ENCODE measurements around the gene OTOS. TPM values are rescaled to one million over a fixed set of nuclear protein-coding genes. Genes with fewer than 3 reads are reported as not detected.

The OTOS gene
- total RNA-seq, 2 experiments from 2014 or later, result not detected

GRCh38 chr2:240172071-240172895, 31.8 kb upstream of the OTOS start:
- H3K27ac Mint-ChIP-seq, result no peak overlapping the region
- no peak for ATAC-seq

GRCh38 chr2:240170883-240171282, 30.4 kb upstream of the OTOS start:
- H3K36me3 Mint-ChIP-seq, result no peaks in the 10 kb centered on the region
- CTCF ChIA-PET, result no interaction called here

More at GRCh38 chr2:240172071-240172895, 31.8 kb upstream of the OTOS start:
- Mint-ChIP-seq H3K4me1 (no peaks in the 10 kb centered on the region), H3K9me3 (ENCODE audit: low read depth) (no peaks in the 10 kb centered on the region), H3K4me3 (no peak overlapping the region), H3K36me3 (no peaks in the 10 kb centered on the region), H3K27me3 (peaks cover 29% of the 10 kb centered on the region)
- DNase-seq, result no peak
- CTCF ChIA-PET, result no interaction called here

GRCh38 chr2:240170354-240170735, 29.9 kb upstream of the OTOS start:
- CTCF ChIA-PET, result no interaction called here
- no peaks in the 10 kb centered on the region for H3K36me3 Mint-ChIP-seq
- no peak for ATAC-seq
- peaks cover 13% of the 10 kb centered on the region for H3K27me3 Mint-ChIP-seq
- no peaks in the 10 kb centered on the region for H3K4me1 Mint-ChIP-seq
- DNase-seq, result no peak
- no peak overlapping the region for H3K27ac Mint-ChIP-seq
- H3K9me3 Mint-ChIP-seq (ENCODE audit: low read depth), result no peaks in the 10 kb centered on the region
- H3K4me3 Mint-ChIP-seq, result no peak overlapping the region

More at GRCh38 chr2:240170883-240171282, 30.4 kb upstream of the OTOS start:
- Mint-ChIP-seq H3K4me3 (no peak overlapping the region), H3K4me1 (no peaks in the 10 kb centered on the region), H3K9me3 (ENCODE audit: low read depth) (no peaks in the 10 kb centered on the region), H3K27ac (no peak overlapping the region), H3K27me3 (peaks cover 18% of the 10 kb centered on the region)
- DNase-seq, result no peak
- no peak for ATAC-seq

- no peak overlapping the region for H3K27ac Mint-ChIP-seq
- H3K9me3 Mint-ChIP-seq (ENCODE audit: low read depth), result no peaks in the 10 kb centered on the region
- H3K36me3 Mint-ChIP-seq, result no peaks in the 10 kb centered on the region
- no peaks in the 10 kb centered on the region for H3K4me1 Mint-ChIP-seq
- DNase-seq, result no peak
- no peak overlapping the region for H3K4me3 Mint-ChIP-seq
- CTCF ChIA-PET, result no interaction called here
- H3K27me3 Mint-ChIP-seq, result peaks cover 10% of the 10 kb centered on the region
- no peak for ATAC-seq
Observed at GRCh38 chr2:240169486-240170353, 29.3 kb upstream of the OTOS start.

GRCh38 chr2:240168546-240169361, 28.3 kb upstream of the OTOS start:
- Mint-ChIP-seq H3K27ac (no peak overlapping the region), H3K9me3 (ENCODE audit: low read depth) (peaks cover 8% of the 10 kb centered on the region), H3K36me3 (no peaks in the 10 kb centered on the region), H3K27me3 (peaks cover 4% of the 10 kb centered on the region), H3K4me3 (no peak overlapping the region), H3K4me1 (no peaks in the 10 kb centered on the region)
- no peak for ATAC-seq
- no peak for DNase-seq
- CTCF ChIA-PET, result no interaction called here

GRCh38 chr2:240168041-240168440, 27.6 kb upstream of the OTOS start:
- no peak overlapping the region for H3K27ac Mint-ChIP-seq
- no peak for DNase-seq
- ATAC-seq, result no peak
- CTCF ChIA-PET, result no interaction called here
- no peaks in the 10 kb centered on the region for H3K4me1 Mint-ChIP-seq
- H3K27me3 Mint-ChIP-seq, result no peaks in the 10 kb centered on the region
- H3K4me3 Mint-ChIP-seq, result no peak overlapping the region
- no peaks in the 10 kb centered on the region for H3K36me3 Mint-ChIP-seq
- peaks cover 8% of the 10 kb centered on the region for H3K9me3 Mint-ChIP-seq (ENCODE audit: low read depth)

- no peak overlapping the region for H3K27ac Mint-ChIP-seq
- CTCF ChIA-PET, result no interaction called here
- H3K36me3 Mint-ChIP-seq, result no peaks in the 10 kb centered on the region
- peaks cover 8% of the 10 kb centered on the region for H3K9me3 Mint-ChIP-seq (ENCODE audit: low read depth)
- DNase-seq, result no peak
- no peak overlapping the region for H3K4me3 Mint-ChIP-seq
- H3K4me1 Mint-ChIP-seq, result no peaks in the 10 kb centered on the region
- no peaks in the 10 kb centered on the region for H3K27me3 Mint-ChIP-seq
- ATAC-seq, result no peak
Observed at GRCh38 chr2:240167588-240167880, 27.1 kb upstream of the OTOS start.

- no peaks in the 10 kb centered on the region for H3K4me1 Mint-ChIP-seq
- CTCF ChIA-PET, result no interaction called here
- no peaks in the 10 kb centered on the region for H3K27me3 Mint-ChIP-seq
- no peaks in the 10 kb centered on the region for H3K36me3 Mint-ChIP-seq
- ATAC-seq (no peak), DNase-seq (no peak)
- H3K27ac Mint-ChIP-seq, result no peak overlapping the region
- H3K9me3 Mint-ChIP-seq (ENCODE audit: low read depth), result peaks cover 8% of the 10 kb centered on the region
- H3K4me3 Mint-ChIP-seq, result no peak overlapping the region
Observed at GRCh38 chr2:240166761-240167587, 26.5 kb upstream of the OTOS start.

- Mint-ChIP-seq H3K36me3 (no peaks in the 10 kb centered on the region), H3K4me1 (no peaks in the 10 kb centered on the region), H3K27ac (no peak overlapping the region), H3K27me3 (no peaks in the 10 kb centered on the region), H3K4me3 (no peak overlapping the region), H3K9me3 (ENCODE audit: low read depth) (peaks cover 8% of the 10 kb centered on the region)
- no peak for ATAC-seq
- CTCF ChIA-PET, result no interaction called here
- no peak for DNase-seq
Observed at GRCh38 chr2:240166191-240166590, 25.7 kb upstream of the OTOS start.

GRCh38 chr2:240165661-240166060, 25.2 kb upstream of the OTOS start:
- ATAC-seq, result no peak
- Mint-ChIP-seq H3K27ac (no peak overlapping the region), H3K4me3 (no peak overlapping the region), H3K4me1 (no peaks in the 10 kb centered on the region), H3K9me3 (ENCODE audit: low read depth) (peaks cover 8% of the 10 kb centered on the region), H3K36me3 (no peaks in the 10 kb centered on the region), H3K27me3 (no peaks in the 10 kb centered on the region)
- CTCF ChIA-PET, result no interaction called here
- no peak for DNase-seq

GRCh38 chr2:240165034-240165433, 24.6 kb upstream of the OTOS start:
- Mint-ChIP-seq H3K27ac (no peak overlapping the region), H3K36me3 (no peaks in the 10 kb centered on the region), H3K4me1 (no peaks in the 10 kb centered on the region), H3K9me3 (ENCODE audit: low read depth) (peaks cover 8% of the 10 kb centered on the region), H3K4me3 (no peak overlapping the region), H3K27me3 (no peaks in the 10 kb centered on the region)
- no peak for ATAC-seq
- CTCF ChIA-PET, result no interaction called here
- DNase-seq, result no peak

- Mint-ChIP-seq H3K27ac (no peak overlapping the region), H3K4me1 (no peaks in the 10 kb centered on the region), H3K9me3 (ENCODE audit: low read depth) (peaks cover 8% of the 10 kb centered on the region), H3K36me3 (no peaks in the 10 kb centered on the region), H3K4me3 (no peak overlapping the region), H3K27me3 (no peaks in the 10 kb centered on the region)
- ATAC-seq (no peak), DNase-seq (no peak)
- CTCF ChIA-PET, result no interaction called here
Observed at GRCh38 chr2:240164586-240164985, 24.1 kb upstream of the OTOS start.
